Tibial artery (tissue), 4 donors: ENCODE measurements around the gene MNAT1.

ENCODE experiments used
- DNase-seq, 2 donors: peaks; one replicate each; pipeline ENCODE4 v3.0.0-alpha.2; 2019
- H3K27ac ChIP-seq, 2 donors: fragments of 200-600 bp; sonication (generic) in 1 of 2; 1 replicate in 1 of 2; 2 replicates in 1 of 2; pipeline ENCODE4 v1.5.1; 2018 to 2019; ENCODE audit warnings: mild to moderate bottlenecking in 1 of 2
- H3K27me3 ChIP-seq, 2 donors: fragments of 200-600 bp; sonication (generic) in 1 of 2; one replicate each; pipeline versions ENCODE4 v1.5.1 to v1.6.0; 2016 to 2019
- H3K36me3 ChIP-seq, 3 donors: fragments of 200-600 bp; sonication (generic) in 2 of 3; one replicate each; pipeline ENCODE4 v1.5.1; 2016 to 2019; ENCODE audit warnings: mild to moderate bottlenecking in 2 of 3
- H3K4me1 ChIP-seq, 4 donors: fragments of 200-600 bp; sonication (generic) in 2 of 4; 1 replicate in 3 of 4; 2 replicates in 1 of 4; pipeline ENCODE4 v1.5.1; 2016 to 2019
- H3K4me3 ChIP-seq, 2 donors: fragments of 200-600 bp; sonication (generic) in 1 of 2; 1 replicate in 1 of 2; 2 replicates in 1 of 2; pipeline ENCODE4 v1.5.1; 2018 to 2019; ENCODE audit warnings: mild to moderate bottlenecking in 2 of 2
- H3K9me3 ChIP-seq, 3 donors: fragments of 200-600 bp; sonication (generic) in 1 of 3; one replicate each; pipeline ENCODE4 v1.5.1; 2016 to 2019
- CTCF ChIP-seq, 2 experiments: fragments of 200-600 bp in 1 of 2; fragments of 450-650 bp in 1 of 2; IDR thresholded peaks; one replicate each; pipeline ENCODE4 v1.5.1; 2017 to 2019; ENCODE audit warnings: antibody characterized with exemption in 2 of 2, mild to moderate bottlenecking in 1 of 2, moderate library complexity in 1 of 2
- intact Hi-C: fragments of 100-400 bp; cut with DNase I; formaldehyde crosslinking; loops from one replicate; pipeline ENCODE4 v1.15.0; 2023; ENCODE audit warnings: low total_unique reads

The MNAT1 gene

GRCh38 chr14:60926002-60926401 is 191.4 kb downstream of the MNAT1 start:
- H3K36me3 ChIP-seq, result no peaks in the 10 kb centered on the region
- TF ChIP-seq CTCF (IDR thresholded peaks at IDR 0.05), result no peak
- no peak for DNase-seq

GRCh38 chr14:60931218-60931617 is 196.7 kb downstream of the MNAT1 start:
- no peak for TF ChIP-seq CTCF (IDR thresholded peaks at IDR 0.05)
- Histone ChIP-seq H3K36me3 (no peaks in the 10 kb centered on the region), H3K4me1 (no peaks in the 10 kb centered on the region), H3K4me3 (no peak overlapping the region), H3K9me3 (no peaks in the 10 kb centered on the region), H3K27me3 (no peaks in the 10 kb centered on the region), H3K27ac (no peak overlapping the region)
- DNase-seq, result no peak
- intact Hi-C loops, result no loop called here

More at GRCh38 chr14:60926002-60926401, 191.4 kb downstream of the MNAT1 start:
- Histone ChIP-seq H3K27ac (no peak overlapping the region), H3K4me1 (no peaks in the 10 kb centered on the region), H3K27me3 (no peaks in the 10 kb centered on the region), H3K4me3 (no peak overlapping the region), H3K9me3 (no peaks in the 10 kb centered on the region)
- intact Hi-C loops, result no loop called here

GRCh38 chr14:60933920-60934655 is 199.5 kb downstream of the MNAT1 start:
- Histone ChIP-seq H3K27ac (no peak overlapping the region), H3K4me3 (no peak overlapping the region), H3K9me3 (no peaks in the 10 kb centered on the region), H3K36me3 (no peaks in the 10 kb centered on the region), H3K27me3 (no peaks in the 10 kb centered on the region), H3K4me1 (no peaks in the 10 kb centered on the region)
- TF ChIP-seq CTCF (IDR thresholded peaks at IDR 0.05), result no peak
- intact Hi-C loops, result no loop called here
- no peak for DNase-seq

GRCh38 chr14:60935319-60935718 is 200.8 kb downstream of the MNAT1 start:
- Histone ChIP-seq H3K36me3 (no peaks in the 10 kb centered on the region), H3K4me3 (no peak overlapping the region), H3K4me1 (no peaks in the 10 kb centered on the region), H3K27ac (no peak overlapping the region), H3K9me3 (no peaks in the 10 kb centered on the region), H3K27me3 (no peaks in the 10 kb centered on the region)
- TF ChIP-seq CTCF (IDR thresholded peaks at IDR 0.05), result no peak
- DNase-seq, result no peak
- intact Hi-C loops, result no loop called here

GRCh38 chr14:60943637-60944032 is 209.1 kb downstream of the MNAT1 start:
- intact Hi-C loops, result no loop called here
- no peaks in the 10 kb centered on the region for H3K27me3 ChIP-seq
- H3K27ac ChIP-seq, result no peak overlapping the region
- H3K36me3 ChIP-seq, result no peaks in the 10 kb centered on the region
- no peak for DNase-seq
- no peak for TF ChIP-seq CTCF (IDR thresholded peaks at IDR 0.05)
- no peaks in the 10 kb centered on the region for H3K9me3 ChIP-seq
- no peak overlapping the region for H3K4me3 ChIP-seq
- no peaks in the 10 kb centered on the region for H3K4me1 ChIP-seq
